Uterus (tissue), 4 donors: ENCODE data around the gene TMEM40. TPM values are rescaled to one million over a fixed set of nuclear protein-coding genes. Genes with fewer than 3 reads are reported as not detected.
"Not testable (repeated sequence)": the region's sequence is repeated elsewhere in the genome, so short reads cannot be mapped to it uniquely, and the experiment has no call there.

Experiments used
- DNase-seq, 2 donors: peaks; one replicate each; pipeline ENCODE4 v3.0.0-alpha.2; 2019 to 2020
- H3K27ac ChIP-seq, 2 donors: fragments of 200-600 bp; sonication (generic); 1 replicate in 1 of 2; 2 replicates in 1 of 2; pipeline ENCODE4 v1.5.1; 2016 to 2018
- H3K27me3 ChIP-seq, 2 donors: fragments of 200-600 bp; sonication (generic); one replicate each; pipeline ENCODE4 v1.5.1; 2018 to 2019; ENCODE audit warnings: control low read depth in 1 of 2
- H3K36me3 ChIP-seq, 2 donors: fragments of 200-600 bp; sonication (generic); one replicate each; pipeline ENCODE4 v1.5.1; 2019; ENCODE audit warnings: control low read depth in 1 of 2
- H3K4me1 ChIP-seq, 2 donors: fragments of 200-600 bp; sonication (generic); one replicate each; pipeline ENCODE4 v1.5.1; 2018 to 2019; ENCODE audit warnings: control low read depth in 1 of 2
- H3K4me3 ChIP-seq, 2 donors: fragments of 200-600 bp; sonication (generic); 1 replicate in 1 of 2; 2 replicates in 1 of 2; pipeline ENCODE4 v1.5.1; 2018 to 2019; ENCODE audit warnings: mild to moderate bottlenecking in 1 of 2
- H3K9me3 ChIP-seq, 2 donors: fragments of 200-600 bp; sonication (generic); one replicate each; pipeline ENCODE4 v1.5.1; 2019; ENCODE audit warnings: control low read depth in 1 of 2
- CTCF ChIP-seq, 4 experiments: fragments of 200-600 bp in 2 of 4; fragments of 450-650 bp in 2 of 4; sonication (generic) in 2 of 4; IDR thresholded peaks; one replicate each; pipeline ENCODE4 v1.5.1; 2016 to 2019; ENCODE audit warnings: antibody characterized with exemption in 4 of 4, mild to moderate bottlenecking in 2 of 4, moderate library complexity in 1 of 4
- POLR2A ChIP-seq, 2 donors: fragments of 450-650 bp; IDR thresholded peaks; one replicate each; pipeline ENCODE4 v1.6.1; 2016; ENCODE audit warnings: antibody characterized with exemption in 2 of 2, mild to moderate bottlenecking in 1 of 2, moderate library complexity in 1 of 2
- intact Hi-C: fragments of 100-400 bp; cut with DNase I; formaldehyde crosslinking; loops from one replicate; pipeline ENCODE4 v1.15.1; 2023; ENCODE audit warnings: low total_unique reads
- total RNA-seq, 4 donors: library from RNA; depleted of rRNA in 3 of 4; stranded (reverse); fragments of >200 nt in 3 of 4; gene quantifications; one replicate each; pipeline versions ENCODE4 v1.1.0 to v1.2.4, GENCODE V29; 2014 to 2023
- donor health status: DM: yes; HTN: yes; CAD: no.

TMEM40 gene
- total RNA-seq, 4 donors from 2014 or later, result not detected

- Histone ChIP-seq H3K36me3 (no peaks in the 10 kb centered on the region), H3K27ac (peak within 1 kb of the TSS; percentile 91 to 96), H3K9me3 (no peaks in the 10 kb centered on the region), H3K4me1 (no peaks in the 10 kb centered on the region), H3K4me3 (peak within 1 kb of the TSS; percentile 62 to 66), H3K27me3 (no peaks in the 10 kb centered on the region)
- DNase-seq, result peak; percentile 77 to 80
- intact Hi-C loops, result no loop called here
- TF ChIP-seq CTCF (IDR thresholded peaks at IDR 0.05), result peak in 1 of 4 experiments; percentile 7
- peak; percentile 24 to 73 for TF ChIP-seq POLR2A (IDR thresholded peaks at IDR 0.05)
Measured at GRCh38 chr3:12796171-12797123, 37.4 kb upstream of the TMEM40 start, which contains the start of gene CAND2. Gene CAND2, plus strand, starts transcription at chr3:12796680. Its CDS starts 41 bp downstream, at chr3:12796721.

GRCh38 chr3:12793701-12794100 lies 34.6 kb upstream of the TMEM40 start:
- TF ChIP-seq CTCF (IDR thresholded peaks at IDR 0.05), result no peak
- no peak for TF ChIP-seq POLR2A (IDR thresholded peaks at IDR 0.05)
- H3K36me3 ChIP-seq, result no peaks in the 10 kb centered on the region
- H3K4me1 ChIP-seq, result no peaks in the 10 kb centered on the region
- intact Hi-C loops, result no loop called here
- no peak overlapping the region for H3K4me3 ChIP-seq
- no peak overlapping the region for H3K27ac ChIP-seq
- H3K9me3 ChIP-seq, result no peaks in the 10 kb centered on the region
- DNase-seq, result peak in 1 of 2 donors; percentile 62
- no peaks in the 10 kb centered on the region for H3K27me3 ChIP-seq

GRCh38 chr3:12791430-12791829 lies 32.4 kb upstream of the TMEM40 start:
- no peak for DNase-seq
- TF ChIP-seq POLR2A (IDR thresholded peaks at IDR 0.05) (no peak), CTCF (IDR thresholded peaks at IDR 0.05) (no peak)
- intact Hi-C loops, result no loop called here
- Histone ChIP-seq H3K27me3 (no peaks in the 10 kb centered on the region), H3K36me3 (no peaks in the 10 kb centered on the region), H3K4me3 (no peak overlapping the region), H3K9me3 (no peaks in the 10 kb centered on the region), H3K4me1 (no peaks in the 10 kb centered on the region), H3K27ac (no peak overlapping the region)

GRCh38 chr3:12787967-12788690 lies 29.1 kb upstream of the TMEM40 start:
- DNase-seq, H3K4me1 ChIP-seq, intact Hi-C loops: not testable (repeated sequence)

GRCh38 chr3:12787346-12787745 lies 28.3 kb upstream of the TMEM40 start:
- H3K9me3 ChIP-seq, H3K27ac ChIP-seq, intact Hi-C loops, H3K27me3 ChIP-seq, H3K36me3 ChIP-seq, H3K4me3 ChIP-seq, H3K4me1 ChIP-seq: not testable (repeated sequence)
- peak; percentile 58 to 61 for DNase-seq
- TF ChIP-seq CTCF (IDR thresholded peaks at IDR 0.05), result peak in 2 of 4 experiments; percentile 27 to 28

More at GRCh38 chr3:12787967-12788690, 29.1 kb upstream of the TMEM40 start:
- not testable (repeated sequence) for H3K36me3 ChIP-seq, H3K9me3 ChIP-seq, H3K4me3 ChIP-seq, H3K27ac ChIP-seq, H3K27me3 ChIP-seq
